ENCODE data around the gene VTA1. TPM values are rescaled to one million over a fixed set of nuclear protein-coding genes. Genes with fewer than 3 reads are reported as not detected.

VTA1 gene
- total RNA-seq, 2 donors from 2014 or later = 26.4 to 37.3 TPM

DNA sequence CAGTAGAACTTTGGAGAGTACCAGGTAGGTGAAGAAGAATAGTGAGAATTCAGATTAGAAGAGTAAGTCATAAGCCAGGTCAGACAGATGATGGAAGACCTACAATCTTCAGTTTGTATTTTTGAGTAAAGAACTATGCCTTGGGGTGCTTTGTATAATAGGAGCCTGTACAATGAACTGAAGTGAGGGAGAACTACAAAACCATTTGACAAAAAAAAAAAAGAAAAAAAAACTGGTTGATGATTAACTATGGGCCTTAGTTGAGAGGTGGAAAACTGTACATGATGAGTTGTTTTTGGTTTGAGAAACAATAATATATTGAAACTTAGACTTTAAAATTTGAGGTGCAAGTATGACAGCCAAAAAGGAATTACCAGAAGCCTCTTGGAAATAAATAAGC, 25.7 kb downstream of the VTA1 start:
- DNase-seq (ENCODE audit: low spot score) (no peak), ATAC-seq (ENCODE audit: insufficient number of reproducible peaks, low FRiP score, low read depth) (no peak)
- no peak for TF ChIP-seq CTCF (IDR thresholded peaks at IDR 0.05)
- Histone ChIP-seq H3K4me1 (ENCODE audit: control insufficient read depth in 1 of 2, low read depth in 2 of 2) (no peaks in the 10 kb centered on the region), H3K27ac (no peak overlapping the region), H3K9me3 (no peaks in the 10 kb centered on the region), H3K36me3 (peaks cover 6% of the 10 kb centered on the region), H3K4me3 (no peak overlapping the region), H3K27me3 (replicated peaks; ENCODE audit: insufficient read depth) (no peaks in the 10 kb centered on the region)

DNA sequence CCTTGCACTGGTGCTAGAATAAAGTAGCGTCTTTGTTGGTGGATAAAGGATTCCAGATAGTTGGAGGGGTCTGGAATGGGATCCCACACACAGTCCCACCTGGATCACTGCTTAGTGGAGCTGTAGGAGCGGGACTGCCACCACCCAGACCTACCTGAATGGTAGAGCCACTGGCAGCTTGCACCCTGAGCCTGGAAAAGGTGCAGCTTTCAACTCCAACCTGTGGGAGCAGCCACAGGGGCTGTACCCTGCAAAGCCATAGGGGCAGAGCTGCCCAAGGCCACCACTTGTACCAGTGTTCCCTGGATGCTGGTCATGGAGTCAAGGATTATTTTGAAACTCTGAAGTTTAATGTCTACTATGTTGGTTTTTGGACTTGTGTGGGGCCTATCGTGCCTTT, 26.9 kb downstream of the VTA1 start:
- no peak for ATAC-seq (ENCODE audit: insufficient number of reproducible peaks, low FRiP score, low read depth)
- H3K36me3 ChIP-seq = peaks cover 6% of the 10 kb centered on the region

DNA sequence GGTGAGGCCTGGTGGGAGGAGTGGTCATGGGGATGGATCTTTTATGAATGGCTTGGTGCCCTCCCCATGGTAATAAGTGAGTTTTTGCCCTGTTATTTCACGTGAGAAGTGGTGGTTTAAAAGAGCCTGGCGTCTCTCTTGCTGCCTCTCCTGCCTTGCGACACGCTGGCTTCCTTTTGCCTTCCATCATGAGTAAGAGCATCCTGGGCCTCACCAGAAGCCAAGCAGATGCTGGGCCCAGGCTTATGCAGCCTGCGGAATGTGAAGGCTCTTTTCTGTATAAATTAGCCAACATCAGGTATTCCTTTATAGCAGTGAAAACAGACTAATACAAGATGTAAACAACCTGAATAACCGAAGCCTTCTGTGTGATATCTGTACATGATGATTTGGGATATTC, 27.6 kb downstream of the VTA1 start:
- no peak for TF ChIP-seq CTCF (IDR thresholded peaks at IDR 0.05)
- Histone ChIP-seq H3K27me3 (replicated peaks; ENCODE audit: insufficient read depth) (no peaks in the 10 kb centered on the region), H3K9me3 (peaks cover 4% of the 10 kb centered on the region), H3K27ac (no peak overlapping the region), H3K4me3 (no peak overlapping the region), H3K36me3 (peaks cover 6% of the 10 kb centered on the region), H3K4me1 (ENCODE audit: control insufficient read depth in 1 of 2, low read depth in 2 of 2) (no peaks in the 10 kb centered on the region)
- no peak for DNase-seq (ENCODE audit: low spot score)
- no peak for ATAC-seq (ENCODE audit: insufficient number of reproducible peaks, low FRiP score, low read depth)

More for the DNA sequence above, 26.9 kb downstream of the VTA1 start:
- Histone ChIP-seq H3K27me3 (replicated peaks; ENCODE audit: insufficient read depth) (no peaks in the 10 kb centered on the region), H3K9me3 (peaks cover 4% of the 10 kb centered on the region), H3K27ac (no peak overlapping the region), H3K4me3 (no peak overlapping the region), H3K4me1 (ENCODE audit: control insufficient read depth in 1 of 2, low read depth in 2 of 2) (no peaks in the 10 kb centered on the region)
- TF ChIP-seq CTCF (IDR thresholded peaks at IDR 0.05) = no peak
- DNase-seq (ENCODE audit: low spot score) = no peak

DNA sequence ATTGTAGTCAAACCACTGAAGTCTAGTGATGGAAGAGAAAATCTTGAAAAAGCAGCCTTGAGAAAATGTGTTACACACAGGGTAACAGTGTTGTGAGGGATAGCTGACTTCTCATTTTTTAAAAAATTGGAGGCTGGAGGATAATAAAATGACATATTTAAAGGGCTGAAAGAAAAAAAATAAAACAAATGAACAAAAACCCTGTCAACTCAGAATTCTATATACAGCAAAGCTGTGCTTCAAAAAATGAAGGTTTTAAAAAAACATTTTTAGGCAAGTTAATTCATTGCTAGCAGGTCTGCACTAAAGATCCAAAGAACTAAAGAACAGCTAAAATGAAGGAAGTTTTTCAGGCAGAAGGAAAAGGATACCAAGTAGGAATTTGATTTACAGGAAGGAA, 31.1 kb downstream of the VTA1 start:
- no peak overlapping the region for H3K4me3 ChIP-seq
- H3K27me3 ChIP-seq (replicated peaks; ENCODE audit: insufficient read depth) = no peaks in the 10 kb centered on the region
- peaks cover 3% of the 10 kb centered on the region for H3K36me3 ChIP-seq
- no peak overlapping the region for H3K27ac ChIP-seq
- peaks cover 4% of the 10 kb centered on the region for H3K9me3 ChIP-seq
- no peak for DNase-seq (ENCODE audit: low spot score)
- no peak for ATAC-seq (ENCODE audit: insufficient number of reproducible peaks, low FRiP score, low read depth)
- TF ChIP-seq CTCF (IDR thresholded peaks at IDR 0.05) = no peak
- H3K4me1 ChIP-seq (ENCODE audit: control insufficient read depth in 1 of 2, low read depth in 2 of 2) = no peaks in the 10 kb centered on the region

- Histone ChIP-seq H3K4me1 (ENCODE audit: control insufficient read depth in 1 of 2, low read depth in 2 of 2) (no peaks in the 10 kb centered on the region), H3K27ac (no peak overlapping the region), H3K36me3 (no peaks in the 10 kb centered on the region), H3K27me3 (replicated peaks; ENCODE audit: insufficient read depth) (no peaks in the 10 kb centered on the region), H3K9me3 (peaks cover 4% of the 10 kb centered on the region), H3K4me3 (no peak overlapping the region)
- no peak for DNase-seq (ENCODE audit: low spot score)
- no peak for TF ChIP-seq CTCF (IDR thresholded peaks at IDR 0.05)
- no peak for ATAC-seq (ENCODE audit: insufficient number of reproducible peaks, low FRiP score, low read depth)
Measured at GRCh38 chr6:142182004-142182403, 34.9 kb downstream of the VTA1 start.

Data from thoracic aorta (tissue), 2 donors.